ENCODE data around the gene GREB1. TPM values are rescaled to one million over a fixed set of nuclear protein-coding genes. Genes with fewer than 3 reads are reported as not detected.

GREB1 gene
- total RNA-seq, 1 experiment from 2014 or later = 1.3 TPM

- no peak overlapping the region for H3K27ac ChIP-seq (ENCODE audit: low read depth, low read length, poor library complexity, severe bottlenecking)
- BruUV-seq (replicated peaks) = no TSS peak
- H3K27me3 ChIP-seq (replicated peaks; ENCODE audit: insufficient read depth, low read depth, low read length, poor library complexity) = peaks cover 6% of the 10 kb centered on the region
- peaks cover 8% of the 10 kb centered on the region for H3K9me3 ChIP-seq (ENCODE audit: low read depth, low read length, poor library complexity, severe bottlenecking)
- DNase-seq (ENCODE audit: low spot score) = no peak
- no peaks in the 10 kb centered on the region for H3K4me1 ChIP-seq (ENCODE audit: insufficient read depth, low read length, poor library complexity, severe bottlenecking)
- POLR2A ChIA-PET (ENCODE audit: low non-redundant PET) = no interaction called here
- TF ChIP-seq EZH2 (IDR thresholded peaks at IDR 0.05; ENCODE audit: borderline replicate concordance, low read depth, low read length, poor library complexity, severe bottlenecking) (no peak), CTCF (conservative IDR thresholded peaks at IDR 0.05; ENCODE audit: low read depth, low read length) (no peak)
- no peak overlapping the region for H3K4me3 ChIP-seq (ENCODE audit: low read depth, low read length, poor library complexity, severe bottlenecking)
- intact Hi-C loops (cut with micrococcal nuclease; ENCODE audit: unreplicated experiment) = no loop called here
- CTCF ChIA-PET = no interaction called here
- H3K36me3 ChIP-seq (ENCODE audit: insufficient read depth, low read length, poor library complexity, severe bottlenecking) = no peaks in the 10 kb centered on the region
These were observed 129.6 kb downstream of the GREB1 start for GRCh38 chr2:11663427-11663826.

- no peak overlapping the region for H3K27ac ChIP-seq (ENCODE audit: low read depth, low read length, poor library complexity, severe bottlenecking)
- intact Hi-C loops (cut with micrococcal nuclease; ENCODE audit: unreplicated experiment) = no loop called here
- peaks cover 8% of the 10 kb centered on the region for H3K27me3 ChIP-seq (replicated peaks; ENCODE audit: insufficient read depth, low read depth, low read length, poor library complexity)
- H3K9me3 ChIP-seq (ENCODE audit: low read depth, low read length, poor library complexity, severe bottlenecking) = peaks cover 8% of the 10 kb centered on the region
- ChIA-PET CTCF (no interaction called here), POLR2A (ENCODE audit: low non-redundant PET) (no interaction called here)
- TF ChIP-seq CTCF (conservative IDR thresholded peaks at IDR 0.05; ENCODE audit: low read depth, low read length) (no peak), EZH2 (IDR thresholded peaks at IDR 0.05; ENCODE audit: borderline replicate concordance, low read depth, low read length, poor library complexity, severe bottlenecking) (no peak)
- no TSS peak for BruUV-seq (replicated peaks)
- no peaks in the 10 kb centered on the region for H3K4me1 ChIP-seq (ENCODE audit: insufficient read depth, low read length, poor library complexity, severe bottlenecking)
- no peak overlapping the region for H3K4me3 ChIP-seq (ENCODE audit: low read depth, low read length, poor library complexity, severe bottlenecking)
- H3K36me3 ChIP-seq (ENCODE audit: insufficient read depth, low read length, poor library complexity, severe bottlenecking) = no peaks in the 10 kb centered on the region
- no peak for DNase-seq (ENCODE audit: low spot score)
These were observed 131.2 kb downstream of the GREB1 start for GRCh38 chr2:11665028-11665427.

- H3K9me3 ChIP-seq (ENCODE audit: low read depth, low read length, poor library complexity, severe bottlenecking) = peaks cover 8% of the 10 kb centered on the region
- TF ChIP-seq EZH2 (IDR thresholded peaks at IDR 0.05; ENCODE audit: borderline replicate concordance, low read depth, low read length, poor library complexity, severe bottlenecking) (no peak), CTCF (conservative IDR thresholded peaks at IDR 0.05; ENCODE audit: low read depth, low read length) (no peak)
- no peaks in the 10 kb centered on the region for H3K4me1 ChIP-seq (ENCODE audit: insufficient read depth, low read length, poor library complexity, severe bottlenecking)
- no peaks in the 10 kb centered on the region for H3K36me3 ChIP-seq (ENCODE audit: insufficient read depth, low read length, poor library complexity, severe bottlenecking)
- ChIA-PET POLR2A (ENCODE audit: low non-redundant PET) (no interaction called here), CTCF (no interaction called here)
- no peak for DNase-seq (ENCODE audit: low spot score)
- H3K27me3 ChIP-seq (replicated peaks; ENCODE audit: insufficient read depth, low read depth, low read length, poor library complexity) = peaks cover 15% of the 10 kb centered on the region
- intact Hi-C loops (cut with micrococcal nuclease; ENCODE audit: unreplicated experiment) = no loop called here
- no TSS peak for BruUV-seq (replicated peaks)
- H3K27ac ChIP-seq (ENCODE audit: low read depth, low read length, poor library complexity, severe bottlenecking) = no peak overlapping the region
- H3K4me3 ChIP-seq (ENCODE audit: low read depth, low read length, poor library complexity, severe bottlenecking) = no peak overlapping the region
These were observed 131.9 kb downstream of the GREB1 start for GRCh38 chr2:11665510-11666362.
